CD4-positive, alpha-beta memory T cell (primary cell): ENCODE results near the gene FAM170A. TPM values are rescaled to one million over a fixed set of nuclear protein-coding genes. Genes with fewer than 3 reads are reported as not detected.

Experiments used
- CTCF ChIA-PET: fragments of 350-600 bp; sonication (Branson Sonifier 250); formaldehyde crosslinking; loops from one replicate; lab custom pipeline; 2021; ENCODE audit warnings: inconsistent platforms; ENCODE audit not compliant: partially characterized antibody; lab: Charles Lee
- POLR2A ChIA-PET: fragments of 350-600 bp; sonication (Branson Sonifier 250); formaldehyde crosslinking; loops from one replicate; lab custom pipeline; 2021; ENCODE audit not compliant: partially characterized antibody; lab: Charles Lee
- DNase-seq, 5 donors: peaks; one replicate each; pipeline versions ENCODE4 v3.0.0 to v3.0.0-alpha.2; 2020 to 2022; ENCODE audit warnings: mixed read lengths in 1 of 5
- H3K27ac ChIP-seq: one replicate; pipeline ENCODE4 v1.7.0; 2013; ENCODE audit warnings: low read depth, low read length
- H3K27me3 ChIP-seq: 2 replicates; pipeline ENCODE4 v1.7.0; 2013; ENCODE audit warnings: mild to moderate bottlenecking, low read length, moderate library complexity; ENCODE audit not compliant: insufficient read depth
- H3K36me3 ChIP-seq: 2 replicates; pipeline ENCODE4 v1.7.0; 2013; ENCODE audit warnings: mild to moderate bottlenecking, low read length, moderate library complexity; ENCODE audit not compliant: insufficient read depth
- H3K4me1 ChIP-seq: 2 replicates; pipeline ENCODE4 v1.7.0; 2013; ENCODE audit warnings: mild to moderate bottlenecking, low read length, moderate library complexity; ENCODE audit not compliant: insufficient read depth
- H3K4me3 ChIP-seq, 2 donors: one replicate each; pipeline ENCODE4 v1.7.0; 2013; ENCODE audit warnings: low read length in 2 of 2, mild to moderate bottlenecking in 1 of 2
- H3K9me3 ChIP-seq, 2 donors: one replicate each; pipeline ENCODE4 v1.7.0; 2013; ENCODE audit warnings: low read length in 2 of 2, control low read depth in 1 of 2; ENCODE audit not compliant: control insufficient read depth in 1 of 2
- H3K27ac Mint-ChIP-seq, 7 donors: one replicate each; pipeline ENCODE4 v1.8.0; 2020 to 2021; ENCODE audit warnings: mixed read lengths in 7 of 7, mild to moderate bottlenecking in 6 of 7, inconsistent platforms in 3 of 7, moderate library complexity in 3 of 7
- H3K27me3 Mint-ChIP-seq, 2 donors: one replicate each; pipeline ENCODE4 v1.8.0; 2020 to 2021; ENCODE audit warnings: mixed read lengths in 2 of 2
- H3K36me3 Mint-ChIP-seq, 2 donors: one replicate each; pipeline ENCODE4 v1.8.0; 2020 to 2021; ENCODE audit warnings: mixed read lengths in 2 of 2, inconsistent platforms in 1 of 2, mild to moderate bottlenecking in 1 of 2
- H3K4me1 Mint-ChIP-seq, 4 donors: one replicate each; pipeline ENCODE4 v1.8.0; 2020 to 2021; ENCODE audit warnings: mixed read lengths in 4 of 4, mild to moderate bottlenecking in 1 of 4
- H3K4me3 Mint-ChIP-seq, 8 donors: one replicate each; pipeline ENCODE4 v1.8.0; 2020 to 2021; ENCODE audit warnings: mixed read lengths in 8 of 8, mild to moderate bottlenecking in 7 of 8, moderate library complexity in 6 of 8, inconsistent platforms in 3 of 8
- H3K9me3 Mint-ChIP-seq, 8 donors: one replicate each; pipeline ENCODE4 v1.8.0; 2020 to 2021; ENCODE audit warnings: mixed read lengths in 8 of 8, mild to moderate bottlenecking in 5 of 8, inconsistent platforms in 3 of 8, moderate library complexity in 1 of 8
- intact Hi-C: fragments of 100-400 bp; cut with micrococcal nuclease; formaldehyde crosslinking; loops from one replicate; pipeline ENCODE4 v1.15.1; 2023
- polyA plus RNA-seq, 2 donors: library from polyadenylated mRNA; unstranded; fragments of 300-500 nt; fragmentation: Illumina TruSeq; gene quantifications; one replicate each; pipeline ENCODE4 v1.2.3, GENCODE V29; 2021
- total RNA-seq, 2 experiments: library from RNA; stranded (reverse); gene quantifications; one replicate each; pipeline ENCODE4 v1.2.3, GENCODE V29; 2021

The FAM170A gene
- total and polyA plus RNA-seq, 4 experiments from 2014 or later: not detected

GRCh38 chr5:119678351-119679028, 49.1 kb downstream of the FAM170A start:
- Histone ChIP-seq H3K27ac (no peak overlapping the region), H3K9me3 (no peaks in the 10 kb centered on the region), H3K4me1 (no peaks in the 10 kb centered on the region), H3K27me3 (no peaks in the 10 kb centered on the region), H3K4me3 (no peak overlapping the region), H3K36me3 (no peaks in the 10 kb centered on the region)
- POLR2A ChIA-PET: no interaction called here
- intact Hi-C loops: no loop called here
- H3K4me3 Mint-ChIP-seq: no peak overlapping the region
- H3K36me3 Mint-ChIP-seq: no peaks in the 10 kb centered on the region
- CTCF ChIA-PET: no interaction called here
- no peak for DNase-seq
- H3K27me3 Mint-ChIP-seq: peaks cover 0 to 1% of the 10 kb centered on the region in 2 donors
- peaks cover 0 to 12% (median 0%) of the 10 kb centered on the region in 8 donors for H3K9me3 Mint-ChIP-seq
- H3K4me1 Mint-ChIP-seq: no peaks in the 10 kb centered on the region
- no peak overlapping the region for H3K27ac Mint-ChIP-seq

GRCh38 chr5:119680080-119680479, 50.7 kb downstream of the FAM170A start:
- Histone ChIP-seq H3K9me3 (no peaks in the 10 kb centered on the region), H3K4me3 (no peak overlapping the region), H3K27ac (no peak overlapping the region), H3K36me3 (no peaks in the 10 kb centered on the region), H3K27me3 (no peaks in the 10 kb centered on the region), H3K4me1 (no peaks in the 10 kb centered on the region)
- intact Hi-C loops: no loop called here
- POLR2A ChIA-PET: no interaction called here
- CTCF ChIA-PET: no interaction called here
- H3K9me3 Mint-ChIP-seq: peaks cover 0 to 19% (median 4%) of the 10 kb centered on the region in 8 donors
- no peaks in the 10 kb centered on the region for H3K36me3 Mint-ChIP-seq
- H3K27ac Mint-ChIP-seq: no peak overlapping the region
- peaks cover 0 to 1% of the 10 kb centered on the region in 2 donors for H3K27me3 Mint-ChIP-seq
- no peak for DNase-seq
- no peak overlapping the region for H3K4me3 Mint-ChIP-seq
- H3K4me1 Mint-ChIP-seq: no peaks in the 10 kb centered on the region

GRCh38 chr5:119681734-119682133, 52.4 kb downstream of the FAM170A start:
- H3K4me3 Mint-ChIP-seq: no peak overlapping the region
- no peaks in the 10 kb centered on the region for H3K36me3 ChIP-seq
- DNase-seq: no peak
- no peak overlapping the region for H3K27ac ChIP-seq
- ChIA-PET CTCF (no interaction called here), POLR2A (no interaction called here)
- no peaks in the 10 kb centered on the region for H3K4me1 ChIP-seq
- H3K27ac Mint-ChIP-seq: no peak overlapping the region
- H3K4me3 ChIP-seq: no peak overlapping the region
- H3K9me3 Mint-ChIP-seq: peaks cover 0 to 14% (median 4%) of the 10 kb centered on the region in 8 donors
- intact Hi-C loops: no loop called here
- H3K27me3 Mint-ChIP-seq: peaks cover 0 to 1% of the 10 kb centered on the region in 2 donors
- H3K27me3 ChIP-seq: no peaks in the 10 kb centered on the region
- H3K36me3 Mint-ChIP-seq: no peaks in the 10 kb centered on the region
- H3K4me1 Mint-ChIP-seq: no peaks in the 10 kb centered on the region
- no peaks in the 10 kb centered on the region for H3K9me3 ChIP-seq

- no peaks in the 10 kb centered on the region for H3K9me3 ChIP-seq
- no peak for DNase-seq
- Mint-ChIP-seq H3K36me3 (no peaks in the 10 kb centered on the region), H3K27me3 (peaks cover 0 to 1% of the 10 kb centered on the region in 2 donors), H3K9me3 (peaks cover 0 to 14% (median 4%) of the 10 kb centered on the region in 8 donors), H3K4me3 (no peak overlapping the region), H3K4me1 (no peaks in the 10 kb centered on the region), H3K27ac (no peak overlapping the region)
- no peaks in the 10 kb centered on the region for H3K4me1 ChIP-seq
- intact Hi-C loops: no loop called here
- H3K36me3 ChIP-seq: no peaks in the 10 kb centered on the region
- POLR2A ChIA-PET: no interaction called here
- CTCF ChIA-PET: no interaction called here
- no peak overlapping the region for H3K27ac ChIP-seq
- H3K27me3 ChIP-seq: no peaks in the 10 kb centered on the region
- H3K4me3 ChIP-seq: no peak overlapping the region
Measured at GRCh38 chr5:119682372-119682771, 53.0 kb downstream of the FAM170A start.

Other genes starting within 250 kb of the FAM170A start
- 10 to 100 TPM; 60.2 to 79.1 TPM for gene HSD17B4, start 177.1 kb upstream of the FAM170A start, total RNA-seq
- 10 to 100 TPM; 52.8 to 73.4 TPM for gene HSD17B4, start 177.1 kb upstream of the FAM170A start, polyA plus RNA-seq